ENCODE measurements around the gene CRISP1. TPM values are rescaled to one million over a fixed set of nuclear protein-coding genes. Genes with fewer than 3 reads are reported as not detected.

Gene CRISP1
- total and polyA plus RNA-seq, 2 of the 4 experiments (the other 2 are of a cell fraction), result not detected

DNA sequence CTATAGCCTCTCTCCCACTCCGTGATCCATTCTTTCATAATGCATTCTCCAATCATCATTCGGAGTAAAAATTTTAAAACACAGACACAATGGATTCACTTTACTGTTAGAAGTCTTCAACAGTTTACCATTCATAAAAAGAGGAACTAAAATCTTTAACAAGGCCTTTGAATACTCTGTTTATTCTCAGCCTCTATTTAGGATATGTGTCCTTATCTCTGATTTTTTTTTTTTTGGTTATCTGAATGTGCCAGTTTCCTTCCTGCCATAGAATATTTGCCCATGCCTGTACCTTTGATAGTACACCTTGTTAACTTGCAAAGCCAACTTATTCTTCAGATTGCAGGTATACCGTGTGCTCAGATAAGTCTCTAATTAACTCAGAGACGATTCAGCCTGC is 11.1 kb downstream of the CRISP1 start:
- Histone ChIP-seq H3K4me3 (ENCODE audit: insufficient read depth, low read depth, low read length) (no peak overlapping the region), H2BK120ac (ENCODE audit: low read depth, low read length) (no peak overlapping the region), H3K79me1 (ENCODE audit: low read depth in 1 of 2, low read length in 2 of 2) (no peaks in the 10 kb centered on the region), H3K14ac (replicated peaks; ENCODE audit: low read depth, low read length) (no peak overlapping the region), H4K20me1 (ENCODE audit: insufficient read depth, low read length) (no peaks in the 10 kb centered on the region), H4K91ac (ENCODE audit: insufficient read depth, low read depth, low read length) (no peak overlapping the region), H3K4me2 (ENCODE audit: low read depth, low read length) (no peak overlapping the region), H3K9me3 (ENCODE audit: control insufficient read depth, insufficient read depth, low read length) (no peaks in the 10 kb centered on the region), H2AK9ac (replicated peaks; ENCODE audit: low read depth, low read length, poor library complexity) (no peak overlapping the region), H4K8ac (ENCODE audit: low read depth in 2 of 2, low read length in 2 of 2) (no peak overlapping the region), H2BK20ac (ENCODE audit: low read depth, low read length) (no peak overlapping the region), H3K27me3 (ENCODE audit: control insufficient read depth, insufficient read depth, low read length) (no peaks in the 10 kb centered on the region), H3K27ac (ENCODE audit: insufficient read depth, low read length) (no peak overlapping the region), H2BK15ac (ENCODE audit: low read depth, low read length) (no peak overlapping the region), H3K23ac (ENCODE audit: low read depth, low read length) (no peak overlapping the region), H3K9ac (ENCODE audit: low read depth, low read length) (no peak overlapping the region), H3K36me3 (ENCODE audit: control insufficient read depth, insufficient read depth, low read length) (no peaks in the 10 kb centered on the region), H4K5ac (ENCODE audit: low read depth, low read length) (no peak overlapping the region), H2AK5ac (ENCODE audit: low read depth, low read length) (no peak overlapping the region), H3K4me1 (ENCODE audit: control insufficient read depth, insufficient read depth, low read length) (no peaks in the 10 kb centered on the region), H3K18ac (ENCODE audit: low read depth, low read length) (no peak overlapping the region), H2BK5ac (ENCODE audit: low read depth, low read length, poor library complexity, severe bottlenecking) (no peak overlapping the region), H3K4ac (ENCODE audit: low read depth, low read length) (no peak overlapping the region), H3K56ac (ENCODE audit: extremely low read depth, insufficient read depth, low read length) (no peak overlapping the region), H3K9me1 (ENCODE audit: insufficient read depth, low read length) (no peaks in the 10 kb centered on the region), H2AFZ (replicated peaks; ENCODE audit: low read length, poor library complexity) (no peak overlapping the region)
- ChIA-PET POLR2A (ENCODE audit: unreplicated experiment) (no interaction called here), CTCF (interaction anchor here (0.7 kb wide), 1 partner anchor 35 kb away, joined by 3 read pairs; no protein-coding TSS in a partner anchor)
- no TSS peak for BruUV-seq (replicated peaks)
- TF ChIP-seq FOS (IDR thresholded peaks at IDR 0.05; ENCODE audit: low read depth, low read length), result no peak
- DNase-seq, result no peak
- no peak for ATAC-seq (ENCODE audit: low read depth)
- intact Hi-C loops (cut with micrococcal nuclease), result no loop called here
- in situ Hi-C loops (cut with MboI; ENCODE audit: low sequenced_read_pairs), result no loop called here
- dilution Hi-C loops (cut with HindIII; ENCODE audit: low sequenced_read_pairs, unreplicated experiment), result no loop called here
- WGBS, 2 experiments (ENCODE audit: extremely low coverage in 2 of 2, insufficient read length in 1 of 2), result no CpG with 5 or more reads among the region's 4 CpGs

All from IMR-90 (cell line).